Muscle of leg (tissue), 11 donors: ENCODE measurements around the gene SNRPA. TPM values are rescaled to one million over a fixed set of nuclear protein-coding genes. Genes with fewer than 3 reads are reported as not detected.
"Not testable (repeated sequence)": the region's sequence is repeated elsewhere in the genome, so short reads cannot be mapped to it uniquely, and the experiment has no call there.

Source experiments
- DNase-seq: peaks from one replicate; pipeline ENCODE4 v3.0.0; 2013
- H3K27ac ChIP-seq: one replicate; pipeline ENCODE4 v1.5.1; 2013; ENCODE audit warnings: mild to moderate bottlenecking, low read length, control low read depth
- H3K27me3 ChIP-seq: one replicate; pipeline ENCODE4 v1.6.1; 2013; ENCODE audit warnings: low read length; ENCODE audit not compliant: control insufficient read depth, insufficient read depth
- H3K36me3 ChIP-seq: one replicate; pipeline ENCODE4 v1.6.1; 2013; ENCODE audit warnings: low read length; ENCODE audit not compliant: control insufficient read depth, insufficient read depth
- H3K4me1 ChIP-seq: one replicate; pipeline ENCODE4 v1.6.1; 2013; ENCODE audit warnings: low read length; ENCODE audit not compliant: control insufficient read depth, insufficient read depth
- H3K4me3 ChIP-seq: one replicate; pipeline ENCODE4 v1.5.1; 2013; ENCODE audit warnings: low read length, control low read depth
- H3K9me3 ChIP-seq: replicated peaks from 2 replicates; pipeline ENCODE4 v1.6.1; 2013; ENCODE audit warnings: low read depth, low read length; ENCODE audit not compliant: control insufficient read depth
- WGBS: methylation state at CpG from one replicate; pipeline ENCODE4 v1.1.5; 2013; ENCODE audit warnings: missing lambda C conversion rate; ENCODE audit not compliant: insufficient coverage; 5-methylcytosine and 5-hydroxymethylcytosine counted together
- polyA plus RNA-seq, 8 donors: library from polyadenylated mRNA; unstranded; fragments of 120-200 nt; gene quantifications; one replicate each; pipeline versions ENCODE4 v1.2.1 to v1.2.3, GENCODE V29; 2013; ENCODE audit warnings: inconsistent platforms in 1 of 8, low replicate concordance in 1 of 8; ENCODE audit not compliant: insufficient read length in 8 of 8, insufficient read depth in 1 of 8
- total RNA-seq: library from RNA; stranded (reverse); fragments of 120-200 nt; gene quantifications from one replicate; pipeline ENCODE4 v1.2.4, GENCODE V29; 2013

SNRPA gene
- total and polyA plus RNA-seq, 9 donors = 27.0 to 88.4 (median 73.2) TPM

GRCh38 chr19:40756502-40757110 lies 5.6 kb downstream of the SNRPA start:
- no peak overlapping the region for H3K27ac ChIP-seq
- WGBS = 78% methylated on average over 5 of the region's 11 CpGs
- no peak for DNase-seq
- H3K36me3 ChIP-seq = peaks cover 66% of the 10 kb centered on the region
- no peak overlapping the region for H3K4me3 ChIP-seq
- H3K27me3 ChIP-seq = no peaks in the 10 kb centered on the region
- H3K4me1 ChIP-seq = peaks cover 12% of the 10 kb centered on the region
- no peaks in the 10 kb centered on the region for H3K9me3 ChIP-seq

- DNase-seq = no peak
- H3K36me3 ChIP-seq = peaks cover 84% of the 10 kb centered on the region
- 96% methylated on average over 3 of the region's 3 CpGs for WGBS
- no peak overlapping the region for H3K27ac ChIP-seq
- peaks cover 3% of the 10 kb centered on the region for H3K4me1 ChIP-seq
- H3K9me3 ChIP-seq = no peaks in the 10 kb centered on the region
- H3K4me3 ChIP-seq = no peak overlapping the region
- no peaks in the 10 kb centered on the region for H3K27me3 ChIP-seq
Observed at GRCh38 chr19:40758491-40758890, 7.5 kb downstream of the SNRPA start.

DNA sequence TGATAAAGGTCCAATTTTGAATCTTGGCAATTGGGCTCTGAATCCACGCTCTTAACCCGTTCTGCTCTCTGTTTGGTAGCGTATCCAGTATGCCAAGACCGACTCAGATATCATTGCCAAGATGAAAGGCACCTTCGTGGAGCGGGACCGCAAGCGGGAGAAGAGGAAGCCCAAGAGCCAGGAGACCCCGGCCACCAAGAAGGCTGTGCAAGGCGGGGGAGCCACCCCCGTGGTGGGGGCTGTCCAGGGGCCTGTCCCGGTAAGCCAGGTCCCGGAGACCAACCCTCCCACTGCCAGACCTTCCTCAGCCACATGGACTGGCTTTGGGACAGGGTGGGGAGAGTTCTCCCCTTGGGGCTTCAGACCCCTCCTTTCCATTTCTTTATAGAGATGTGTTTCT lies 8.3 kb downstream of the SNRPA start:
- H3K4me3 ChIP-seq = no peak overlapping the region
- peaks cover 88% of the 10 kb centered on the region for H3K36me3 ChIP-seq
- H3K4me1 ChIP-seq = no peaks in the 10 kb centered on the region
- WGBS = 89% methylated on average over 8 of the region's 13 CpGs
- H3K27me3 ChIP-seq = no peaks in the 10 kb centered on the region
- H3K27ac ChIP-seq = no peak overlapping the region
- DNase-seq = no peak
- no peaks in the 10 kb centered on the region for H3K9me3 ChIP-seq

GRCh38 chr19:40762754-40763470 lies 11.9 kb downstream of the SNRPA start:
- Histone ChIP-seq H3K27me3 (no peaks in the 10 kb centered on the region), H3K27ac (no peak overlapping the region), H3K36me3 (peaks cover 78% of the 10 kb centered on the region), H3K4me1 (no peaks in the 10 kb centered on the region), H3K4me3 (no peak overlapping the region), H3K9me3 (no peaks in the 10 kb centered on the region)
- whole genome bisulfite sequencing = 90% methylated on average over 15 of the region's 17 CpGs
- no peak for DNase-seq

- Histone ChIP-seq H3K9me3 (no peaks in the 10 kb centered on the region), H3K4me1 (no peaks in the 10 kb centered on the region), H3K27ac (no peak overlapping the region), H3K27me3 (no peaks in the 10 kb centered on the region), H3K36me3 (peaks cover 74% of the 10 kb centered on the region), H3K4me3 (no peak overlapping the region)
- 94% methylated on average over 3 of the region's 7 CpGs for WGBS
- DNase-seq = no peak
Observed at GRCh38 chr19:40763526-40763925, 12.5 kb downstream of the SNRPA start.

- DNase-seq = no peak
- no peak overlapping the region for H3K27ac ChIP-seq
- H3K27me3 ChIP-seq = no peaks in the 10 kb centered on the region
- 94% methylated on average over 7 of the region's 10 CpGs for WGBS
- no peaks in the 10 kb centered on the region for H3K4me1 ChIP-seq
- no peaks in the 10 kb centered on the region for H3K9me3 ChIP-seq
- H3K4me3 ChIP-seq = no peak overlapping the region
- H3K36me3 ChIP-seq = peaks cover 73% of the 10 kb centered on the region
Observed at GRCh38 chr19:40763963-40764362, 13.0 kb downstream of the SNRPA start.

DNA sequence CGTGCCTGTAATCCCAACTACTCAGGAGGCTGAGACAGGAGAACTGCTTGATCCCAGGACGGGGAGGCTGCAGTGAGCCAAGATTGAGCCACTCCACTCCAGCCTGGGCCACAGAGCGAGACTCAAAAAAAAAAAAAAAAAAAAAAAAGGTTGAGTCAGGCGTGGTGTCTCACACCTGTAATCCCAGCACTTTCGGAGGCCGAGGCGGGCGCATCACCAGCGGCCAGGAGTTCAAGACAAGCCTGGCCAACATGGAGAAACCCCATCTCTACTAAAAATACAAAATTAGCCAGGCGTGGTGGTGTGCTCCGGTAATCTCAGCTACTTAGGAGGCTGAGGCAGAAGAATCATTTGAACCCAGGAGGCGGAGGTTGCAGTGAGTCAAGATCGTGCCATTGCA lies 15.4 kb downstream of the SNRPA start:
- not testable (repeated sequence) for H3K9me3 ChIP-seq, H3K27ac ChIP-seq, H3K4me1 ChIP-seq, DNase-seq, H3K27me3 ChIP-seq, H3K4me3 ChIP-seq
- H3K36me3 ChIP-seq = peaks cover 49% of the 10 kb centered on the region
- WGBS = 98% methylated on average over 8 of the region's 13 CpGs

DNA sequence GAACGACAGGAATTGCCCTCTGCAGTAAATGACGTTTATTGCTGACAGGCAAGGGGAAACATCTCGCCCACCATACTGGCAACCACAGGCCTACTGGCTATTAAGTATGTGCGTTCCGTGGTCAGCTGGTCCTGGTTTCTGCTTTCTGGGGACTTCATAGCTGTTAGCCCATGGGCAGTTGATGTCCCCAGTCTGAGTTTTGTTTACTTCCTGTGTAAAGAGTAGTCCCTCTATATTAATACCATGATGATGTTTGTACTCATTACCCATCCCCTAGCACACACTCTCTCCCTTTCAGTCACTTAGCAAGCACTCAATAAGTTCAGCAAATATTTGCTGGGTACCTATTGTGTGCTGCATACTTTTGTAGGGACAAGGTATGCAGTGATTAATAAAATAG lies 17.9 kb downstream of the SNRPA start:
- no peaks in the 10 kb centered on the region for H3K9me3 ChIP-seq
- 67% methylated on average over 2 of the region's 5 CpGs for WGBS
- no peak overlapping the region for H3K4me3 ChIP-seq
- H3K27ac ChIP-seq = no peak overlapping the region
- H3K27me3 ChIP-seq = no peaks in the 10 kb centered on the region
- no peaks in the 10 kb centered on the region for H3K4me1 ChIP-seq
- DNase-seq = no peak
- peaks cover 24% of the 10 kb centered on the region for H3K36me3 ChIP-seq

GRCh38 chr19:40771101-40771862 lies 20.3 kb downstream of the SNRPA start:
- H3K4me3 ChIP-seq, H3K36me3 ChIP-seq, H3K27me3 ChIP-seq, H3K4me1 ChIP-seq, H3K9me3 ChIP-seq, H3K27ac ChIP-seq, DNase-seq: not testable (repeated sequence)
- 87% methylated on average over 8 of the region's 10 CpGs for whole genome bisulfite sequencing

- Histone ChIP-seq H3K27ac (no peak within 1 kb of the TSS), H3K4me1 (peaks cover 15% of the 10 kb centered on the region), H3K36me3 (peaks cover 2% of the 10 kb centered on the region), H3K9me3 (no peaks in the 10 kb centered on the region), H3K27me3 (no peaks in the 10 kb centered on the region), H3K4me3 (no peak within 1 kb of the TSS)
- WGBS = no CpG with 5 or more reads among the region's 9 CpGs
- no peak for DNase-seq
Observed at GRCh38 chr19:40774916-40775631, 24.1 kb downstream of the SNRPA start, which contains the start of gene MIA. Gene MIA, plus strand, starts transcription at chr19:40775521. Its CDS starts 22 bp downstream, at chr19:40775543.
